ENCODE measurements around the gene LONP2. TPM values are rescaled to one million over a fixed set of nuclear protein-coding genes. Genes with fewer than 3 reads are reported as not detected.
A peak's percentile ranks its signal among the peaks of the same experiment; 100 is the strongest.

The LONP2 gene
- polyA plus RNA-seq, 2 of the 4 experiments (the other 2 are of a cell fraction): 27.8 to 51.3 TPM

DNA sequence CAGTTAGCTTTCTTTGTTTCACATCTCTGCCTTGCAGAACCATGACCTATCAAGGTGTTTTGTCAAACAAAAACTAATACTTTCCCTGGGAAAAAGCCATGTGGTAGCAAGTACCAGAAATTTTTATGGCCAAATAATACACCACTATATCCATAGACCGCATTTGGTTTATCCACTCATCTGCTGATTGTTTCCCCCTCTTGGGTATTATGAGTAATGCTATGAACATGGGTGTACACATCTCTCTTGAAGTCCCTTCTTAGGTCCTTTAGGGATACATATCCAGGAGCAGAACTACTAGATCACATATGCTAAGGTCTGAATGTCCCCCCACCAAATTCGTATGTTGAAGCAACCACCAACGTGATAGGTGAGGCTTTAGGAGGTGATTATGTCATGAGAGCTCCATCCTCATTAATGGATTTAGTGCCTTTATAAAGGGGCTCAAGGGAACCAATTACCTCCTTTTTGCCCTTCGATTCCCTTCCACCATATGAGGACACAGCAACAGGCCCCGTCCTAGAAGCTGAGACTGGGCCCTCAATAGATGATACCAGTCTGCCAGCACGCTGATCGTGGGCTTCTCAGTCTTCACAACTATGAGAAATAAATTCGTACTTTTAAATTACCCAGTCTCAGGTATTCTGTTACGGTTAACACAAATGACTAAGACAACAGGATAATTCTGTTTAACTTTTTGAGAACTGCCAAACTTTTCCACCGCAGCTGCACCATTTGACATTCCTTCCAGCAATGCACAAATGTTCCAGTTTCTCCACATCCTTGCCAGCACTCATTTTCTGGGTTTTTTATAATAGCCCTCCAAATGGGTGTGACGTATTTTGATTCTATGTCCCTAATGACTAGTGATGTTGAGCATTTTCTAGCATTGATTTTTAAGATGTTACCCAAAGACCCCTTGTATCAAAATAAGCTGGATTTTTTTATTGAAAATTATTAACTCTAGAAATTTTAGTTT lies 111.1 kb downstream of the LONP2 start:
- FAIRE-seq: no peak
- TF ChIP-seq ZFP36 (IDR thresholded peaks at IDR 0.05; ENCODE audit: borderline replicate concordance, partially characterized antibody): no peak
- no peak for TF ChIP-seq CHD2 (IDR thresholded peaks at IDR 0.05; ENCODE audit: low read length, partially characterized antibody)
- no peak for TF ChIP-seq RFX5 (IDR thresholded peaks at IDR 0.05)
- TF ChIP-seq ZSCAN20 (CRISPR knock-in tag; IDR thresholded peaks at IDR 0.05): no peak
- no peak for TF ChIP-seq EHF (CRISPR knock-in tag; IDR thresholded peaks at IDR 0.05)
- TF ChIP-seq MAFK (IDR thresholded peaks at IDR 0.05; ENCODE audit: partially characterized antibody): no peak
- TF ChIP-seq HOXB5 (CRISPR knock-in tag; IDR thresholded peaks at IDR 0.05): no peak
- TF ChIP-seq SMC3 (IDR thresholded peaks at IDR 0.05): no peak
- no peak for TF ChIP-seq RCOR1 (IDR thresholded peaks at IDR 0.05; ENCODE audit: low read depth, low read length)
- no peak for TF ChIP-seq CBX2 (IDR thresholded peaks at IDR 0.05; ENCODE audit: borderline replicate concordance, low read depth)
- ChIA-PET POLR2A (interaction anchor here (0.9 to 1.5 kb wide), 2 partner anchors 11 kb away, joined by 3 to 15 read pairs; no protein-coding TSS in a partner anchor), CTCF (interaction anchor here (0.6 to 4.9 kb wide), 18 partner anchors 10 to 1362 kb away, joined by 3 to 27 read pairs (median 5); no protein-coding TSS in a partner anchor)
- Histone ChIP-seq H3K4me3 (no peak overlapping the region), H3K27ac (no peak overlapping the region), H3K4me2 (no peak overlapping the region), H3K4me1 (peaks cover 3% of the 10 kb centered on the region; the same call in 1 of the 3 replicates), H3K9me3 (no peaks in the 10 kb centered on the region)
- ATAC-seq: no peak
- no peak for DNase-seq (ENCODE audit: low read depth in 1 of 2, low spot score in 1 of 2)
- 95% methylated on average over 11 of the region's 11 CpGs for WGBS (ENCODE audit: missing lambda C conversion rate)

DNA sequence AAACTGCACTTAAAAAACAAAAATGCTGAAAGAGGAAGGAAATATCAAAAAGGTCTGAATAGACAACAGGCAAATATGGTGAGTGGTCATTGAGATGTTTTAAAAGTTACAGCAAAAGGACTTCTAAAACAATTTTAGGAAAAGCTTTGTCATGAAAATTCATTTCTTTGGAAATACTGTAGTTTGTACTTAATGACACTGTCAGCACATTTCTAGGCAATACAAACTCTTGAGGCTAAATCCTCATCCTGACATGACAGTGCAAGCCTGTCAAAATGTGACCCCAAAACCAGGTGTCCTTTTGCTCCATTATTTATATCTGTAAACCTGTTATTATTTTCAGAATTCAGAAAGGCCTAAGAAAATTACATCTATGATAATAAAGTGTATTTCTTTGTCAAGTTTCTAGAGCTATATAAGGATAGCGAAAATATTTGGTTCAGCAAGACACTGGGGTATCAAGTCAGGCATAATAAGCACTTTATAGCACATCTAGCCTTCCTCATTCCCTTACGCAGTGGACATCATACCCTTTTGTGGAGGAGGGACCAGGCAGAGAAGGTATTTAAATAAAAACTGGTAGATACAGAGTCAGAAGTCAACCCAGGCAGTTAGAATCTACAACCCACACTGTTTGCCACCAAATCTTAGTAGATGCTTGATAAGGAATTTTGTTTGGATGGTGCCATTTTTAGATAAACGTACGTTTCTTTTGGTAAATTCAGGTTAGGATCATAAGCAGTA lies 112.7 kb downstream of the LONP2 start:
- CTCF ChIA-PET: interaction anchor here (1.1 to 3.7 kb wide), 3 partner anchors 8 to 266 kb away, joined by 3 to 17 read pairs (median 7); no protein-coding TSS in a partner anchor

DNA sequence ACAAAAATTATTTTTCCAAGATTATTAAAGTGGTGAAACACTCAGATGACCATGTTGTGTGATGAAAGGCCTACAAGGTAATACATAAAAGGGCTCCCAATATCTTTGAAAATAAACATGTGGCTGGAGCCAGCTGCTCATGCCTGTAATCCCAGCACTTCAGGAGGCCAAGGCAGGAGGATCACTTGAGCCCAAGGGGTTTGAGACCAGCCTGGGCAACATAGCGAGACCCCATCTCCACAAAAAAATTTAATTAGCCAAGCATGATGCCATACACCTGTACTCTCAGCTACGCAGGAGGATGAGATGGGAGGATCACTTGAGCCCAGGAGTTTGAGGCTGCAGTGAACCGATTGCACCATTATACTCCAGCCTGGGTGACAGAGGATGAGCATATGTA lies 114.3 kb downstream of the LONP2 start:
- ChIA-PET POLR2A (no interaction called here), CTCF (interaction anchor here (1.0 to 2.5 kb wide), 2 partner anchors 18 to 168 kb away, joined by 4 to 12 read pairs; no protein-coding TSS in a partner anchor)
- WGBS (ENCODE audit: missing lambda C conversion rate): 91% methylated on average over 3 of the region's 3 CpGs
- Histone ChIP-seq H3K9me3 (no peaks in the 10 kb centered on the region), H3K27ac (no peak overlapping the region), H3K4me1 (peaks cover 3% of the 10 kb centered on the region; the same call in 1 of the 3 replicates), H3K4me3 (no peak overlapping the region), H3K4me2 (no peak overlapping the region)
- TF ChIP-seq CHD4 (IDR thresholded peaks at IDR 0.05; ENCODE audit: borderline replicate concordance): no peak
- no peak for TF ChIP-seq NPAS2 (CRISPR knock-in tag; IDR thresholded peaks at IDR 0.05; ENCODE audit: borderline replicate concordance)
- TF ChIP-seq MAZ (IDR thresholded peaks at IDR 0.05; ENCODE audit: borderline replicate concordance, low read depth, low read length): no peak
- no peak for TF ChIP-seq FOSB (CRISPR knock-in tag; IDR thresholded peaks at IDR 0.05)
- TF ChIP-seq PHF8 (IDR thresholded peaks at IDR 0.05; ENCODE audit: borderline replicate concordance, low read depth): no peak
- TF ChIP-seq ZSCAN20 (CRISPR knock-in tag; IDR thresholded peaks at IDR 0.05): no peak
- no peak for DNase-seq (ENCODE audit: low read depth in 1 of 2, low spot score in 1 of 2)
- no peak for FAIRE-seq
- no peak for ATAC-seq

More for the DNA sequence above, 112.7 kb downstream of the LONP2 start:
- WGBS (ENCODE audit: missing lambda C conversion rate): 94% methylated on average over 4 of the region's 4 CpGs
- TF ChIP-seq BHLHE40 (IDR thresholded peaks at IDR 0.05; ENCODE audit: low read depth, low read length) (no peak), CBX2 (IDR thresholded peaks at IDR 0.05; ENCODE audit: borderline replicate concordance, low read depth) (no peak), SREBF2 (IDR thresholded peaks at IDR 0.05) (no peak), GATA3 (IDR thresholded peaks at IDR 0.05; ENCODE audit: borderline replicate concordance) (no peak), CBX8 (IDR thresholded peaks at IDR 0.05) (no peak), MAFK (IDR thresholded peaks at IDR 0.05; ENCODE audit: partially characterized antibody) (peak; percentile 78)
- TF ChIP-seq, protein P1, sequence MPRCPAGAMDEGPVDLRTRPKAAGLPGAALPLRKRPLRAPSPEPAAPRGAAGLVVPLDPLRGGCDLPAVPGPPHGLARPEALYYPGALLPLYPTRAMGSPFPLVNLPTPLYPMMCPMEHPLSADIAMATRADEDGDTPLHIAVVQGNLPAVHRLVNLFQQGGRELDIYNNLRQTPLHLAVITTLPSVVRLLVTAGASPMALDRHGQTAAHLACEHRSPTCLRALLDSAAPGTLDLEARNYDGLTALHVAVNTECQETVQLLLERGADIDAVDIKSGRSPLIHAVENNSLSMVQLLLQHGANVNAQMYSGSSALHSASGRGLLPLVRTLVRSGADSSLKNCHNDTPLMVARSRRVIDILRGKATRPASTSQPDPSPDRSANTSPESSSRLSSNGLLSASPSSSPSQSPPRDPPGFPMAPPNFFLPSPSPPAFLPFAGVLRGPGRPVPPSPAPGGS (IDR thresholded peaks at IDR 0.05): no peak
- TF ChIP-seq, protein P2, sequence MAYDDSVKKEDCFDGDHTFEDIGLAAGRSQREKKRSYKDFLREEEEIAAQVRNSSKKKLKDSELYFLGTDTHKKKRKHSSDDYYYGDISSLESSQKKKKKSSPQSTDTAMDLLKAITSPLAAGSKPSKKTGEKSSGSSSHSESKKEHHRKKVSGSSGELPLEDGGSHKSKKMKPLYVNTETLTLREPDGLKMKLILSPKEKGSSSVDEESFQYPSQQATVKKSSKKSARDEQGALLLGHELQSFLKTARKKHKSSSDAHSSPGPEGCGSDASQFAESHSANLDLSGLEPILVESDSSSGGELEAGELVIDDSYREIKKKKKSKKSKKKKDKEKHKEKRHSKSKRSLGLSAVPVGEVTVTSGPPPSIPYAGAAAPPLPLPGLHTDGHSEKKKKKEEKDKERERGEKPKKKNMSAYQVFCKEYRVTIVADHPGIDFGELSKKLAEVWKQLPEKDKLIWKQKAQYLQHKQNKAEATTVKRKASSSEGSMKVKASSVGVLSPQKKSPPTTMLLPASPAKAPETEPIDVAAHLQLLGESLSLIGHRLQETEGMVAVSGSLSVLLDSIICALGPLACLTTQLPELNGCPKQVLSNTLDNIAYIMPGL (CRISPR knock-in tag; IDR thresholded peaks at IDR 0.05; ENCODE audit: borderline replicate concordance): no peak
- Histone ChIP-seq H3K4me1 (peaks cover 3% of the 10 kb centered on the region; the same call in 1 of the 3 replicates), H3K9me3 (no peaks in the 10 kb centered on the region), H3K4me3 (no peak overlapping the region), H3K27ac (no peak overlapping the region), H3K4me2 (no peak overlapping the region)
- POLR2A ChIA-PET: no interaction called here
- DNase-seq (ENCODE audit: low read depth in 1 of 2, low spot score in 1 of 2) (no peak), ATAC-seq (no peak), FAIRE-seq (no peak)
